ENCODE data around the gene CDH4.

Gene CDH4

DNA sequence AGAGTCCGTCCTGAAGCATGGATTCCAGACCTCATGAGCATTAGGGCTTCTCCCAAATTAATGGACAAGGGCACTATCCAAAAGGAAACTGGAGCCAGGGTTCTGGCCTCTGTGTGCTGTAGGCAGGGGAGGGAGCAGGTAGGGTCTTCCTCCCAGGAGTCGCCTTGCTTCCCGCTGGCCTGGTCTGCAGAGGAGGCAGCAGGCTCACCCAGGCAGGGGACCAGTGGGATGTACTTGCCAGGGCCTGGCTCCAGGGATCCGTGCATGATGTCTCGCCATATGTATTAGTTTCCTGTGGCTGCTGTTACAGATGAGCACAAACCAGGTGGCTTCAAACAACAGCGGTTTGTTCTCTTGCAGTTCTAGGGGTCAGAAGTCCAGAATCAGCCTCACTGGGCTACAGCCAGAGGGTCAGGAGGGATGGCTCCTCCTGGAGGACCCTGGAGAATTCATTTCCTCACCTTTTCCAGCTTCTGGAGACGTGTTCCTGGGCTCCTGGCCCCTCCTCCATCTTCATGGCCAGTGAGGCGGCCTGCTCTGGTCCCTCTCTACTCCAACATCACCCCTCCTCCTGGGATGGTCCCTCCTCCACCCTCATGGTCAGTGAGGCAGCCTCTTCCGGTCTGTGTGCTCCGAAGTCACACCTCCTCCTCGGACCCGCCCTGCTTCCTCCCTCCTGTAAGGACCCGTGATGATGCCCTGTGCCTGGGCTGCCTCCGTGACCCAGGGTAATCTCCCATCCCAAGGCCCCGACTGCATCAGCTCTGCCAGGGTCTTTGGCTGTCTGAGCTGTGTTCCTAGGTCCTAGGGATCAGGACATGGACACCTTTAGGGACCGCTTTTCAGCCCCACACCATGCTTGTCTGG is 329.1 kb downstream of the CDH4 start:
- Mint-ChIP-seq H3K36me3 (ENCODE audit: low read depth) (no peaks in the 10 kb centered on the region), H3K4me3 (no peak overlapping the region), H3K27me3 (no peaks in the 10 kb centered on the region), H3K27ac (no peak overlapping the region), H3K9me3 (no peaks in the 10 kb centered on the region), H3K4me1 (ENCODE audit: low read depth) (no peaks in the 10 kb centered on the region)
- intact Hi-C loops (cut with micrococcal nuclease): no loop called here

DNA sequence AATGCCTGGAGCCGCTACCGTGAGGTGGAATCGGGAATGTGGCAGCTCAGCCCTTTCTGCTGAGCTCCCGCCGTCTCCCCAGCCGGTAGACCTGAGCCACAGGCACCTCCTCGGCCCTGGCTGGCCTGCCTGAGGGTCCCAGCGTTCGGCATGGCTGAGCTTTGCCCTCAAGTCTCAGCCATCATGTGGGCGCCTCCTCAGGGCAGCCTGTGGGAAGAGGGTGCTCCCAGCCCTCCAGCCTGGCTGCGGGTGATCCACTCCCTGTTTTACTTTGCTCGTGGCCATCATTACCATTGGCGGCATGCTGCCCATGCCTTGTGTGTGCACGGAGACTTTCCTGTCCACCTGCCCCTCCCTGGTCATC is 329.7 kb downstream of the CDH4 start:
- no peaks in the 10 kb centered on the region for H3K4me1 Mint-ChIP-seq (ENCODE audit: low read depth)
- no peaks in the 10 kb centered on the region for H3K36me3 Mint-ChIP-seq (ENCODE audit: low read depth)
- no peaks in the 10 kb centered on the region for H3K9me3 Mint-ChIP-seq
- intact Hi-C loops (cut with micrococcal nuclease): no loop called here
- H3K27ac Mint-ChIP-seq: no peak overlapping the region
- H3K27me3 Mint-ChIP-seq: no peaks in the 10 kb centered on the region
- no peak overlapping the region for H3K4me3 Mint-ChIP-seq

DNA sequence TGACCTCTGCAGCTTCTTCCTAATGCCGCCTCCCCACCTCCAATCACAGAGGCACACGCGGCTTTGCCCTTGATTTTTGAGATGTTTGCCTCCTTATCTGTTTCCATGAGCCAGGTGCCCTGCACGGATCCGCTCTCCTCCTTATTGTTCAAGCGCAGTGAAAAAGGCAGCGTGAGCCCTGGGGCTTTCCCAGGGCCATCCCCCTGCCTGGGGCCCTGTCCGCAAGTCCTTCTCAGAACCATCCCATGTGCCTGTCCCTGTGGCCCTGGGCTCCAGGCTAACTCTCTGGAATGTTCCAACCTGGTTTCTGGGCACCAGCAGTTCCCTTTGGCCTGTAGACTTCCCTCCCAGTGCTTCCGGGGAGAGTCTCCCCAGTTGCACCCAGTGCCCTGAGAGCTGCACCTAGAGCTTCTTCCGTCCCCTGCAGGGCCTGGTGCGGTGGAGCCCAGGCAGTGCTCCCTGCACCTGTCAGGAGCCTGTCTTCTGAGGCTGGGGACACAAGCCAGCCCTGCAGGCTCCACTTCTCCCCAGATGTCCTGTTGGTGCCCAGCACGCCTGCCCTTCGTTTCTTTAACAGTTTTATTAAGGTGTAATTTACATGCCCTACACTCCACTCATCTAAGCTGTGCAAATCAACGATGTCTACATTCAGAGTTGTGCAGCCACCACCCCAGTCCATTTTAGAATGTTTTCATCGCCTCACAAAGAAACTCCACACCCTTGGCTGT is 330.3 kb downstream of the CDH4 start:
- H3K9me3 Mint-ChIP-seq: no peaks in the 10 kb centered on the region
- H3K36me3 Mint-ChIP-seq (ENCODE audit: low read depth): no peaks in the 10 kb centered on the region
- no peaks in the 10 kb centered on the region for H3K27me3 Mint-ChIP-seq
- no peak overlapping the region for H3K4me3 Mint-ChIP-seq
- no peaks in the 10 kb centered on the region for H3K4me1 Mint-ChIP-seq (ENCODE audit: low read depth)
- intact Hi-C loops (cut with micrococcal nuclease): no loop called here
- H3K27ac Mint-ChIP-seq: no peak overlapping the region

DNA sequence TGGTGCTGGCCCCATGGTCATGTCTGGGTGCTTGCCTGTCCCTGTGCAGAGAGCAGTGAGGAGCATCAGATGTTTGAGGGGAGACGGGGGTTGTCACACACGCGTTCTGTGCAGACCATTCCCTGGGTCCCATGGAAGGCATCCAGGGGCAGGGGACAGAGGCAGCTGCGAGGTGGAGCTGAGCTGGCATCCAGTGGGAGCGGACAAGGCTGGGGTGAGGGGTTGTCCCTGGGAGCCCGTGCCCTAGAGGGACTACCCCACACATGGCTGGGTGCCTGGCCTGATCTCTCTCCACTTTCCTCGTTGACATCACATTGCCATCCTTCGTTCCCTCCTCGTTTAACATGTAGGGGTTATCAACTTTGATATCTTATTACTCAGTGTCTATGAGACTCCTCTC is 331.3 kb downstream of the CDH4 start:
- intact Hi-C loops (cut with micrococcal nuclease): no loop called here
- Mint-ChIP-seq H3K9me3 (no peaks in the 10 kb centered on the region), H3K36me3 (ENCODE audit: low read depth) (no peaks in the 10 kb centered on the region)

DNA sequence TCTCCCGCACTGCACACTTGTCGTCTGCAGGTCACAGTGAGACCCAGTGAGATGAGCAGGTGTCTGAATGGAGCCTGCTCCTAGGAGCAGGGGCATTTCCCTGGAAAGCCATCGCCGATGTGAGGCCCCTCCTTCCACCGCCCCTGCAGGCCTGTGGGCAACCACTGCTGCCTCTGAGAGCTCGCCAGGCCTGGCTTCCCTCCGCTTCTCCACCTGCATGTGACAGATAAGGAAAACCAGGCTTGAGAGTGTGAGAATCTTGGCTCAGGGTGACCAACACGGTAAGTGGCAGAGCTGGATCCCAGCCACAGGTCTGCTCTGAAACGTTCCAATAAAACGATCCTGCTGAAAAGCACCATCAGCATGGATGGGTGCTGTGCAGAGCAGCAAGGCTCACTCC is 332.8 kb downstream of the CDH4 start:
- H3K4me3 Mint-ChIP-seq: no peak overlapping the region
- no peaks in the 10 kb centered on the region for H3K4me1 Mint-ChIP-seq (ENCODE audit: low read depth)
- intact Hi-C loops (cut with micrococcal nuclease): no loop called here
- no peak overlapping the region for H3K27ac Mint-ChIP-seq
- H3K36me3 Mint-ChIP-seq (ENCODE audit: low read depth): no peaks in the 10 kb centered on the region
- no peaks in the 10 kb centered on the region for H3K9me3 Mint-ChIP-seq
- peaks cover 3% of the 10 kb centered on the region for H3K27me3 Mint-ChIP-seq

More for the DNA sequence above, 331.3 kb downstream of the CDH4 start:
- Mint-ChIP-seq H3K27me3 (no peaks in the 10 kb centered on the region), H3K4me1 (ENCODE audit: low read depth) (no peaks in the 10 kb centered on the region), H3K27ac (no peak overlapping the region), H3K4me3 (no peak overlapping the region)

DNA sequence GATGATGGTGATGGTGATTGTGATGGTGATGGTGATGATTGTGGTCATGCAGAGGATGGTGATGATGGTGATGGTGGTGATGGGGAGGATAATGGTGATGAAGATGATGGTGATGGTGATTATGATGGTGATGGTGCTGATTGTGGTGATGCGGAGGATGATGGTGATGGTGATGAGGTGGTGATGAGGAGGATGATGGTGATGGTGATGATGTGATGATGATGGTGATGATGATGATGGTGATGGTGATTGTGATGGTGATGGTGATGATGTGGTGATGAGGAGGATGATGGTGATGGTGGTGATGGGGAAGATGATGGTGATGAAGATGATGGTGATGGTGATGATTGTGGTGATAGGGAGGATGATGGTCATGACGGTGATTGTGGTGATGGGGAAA is 333.7 kb downstream of the CDH4 start:
- Mint-ChIP-seq H3K36me3 (ENCODE audit: low read depth) (no peaks in the 10 kb centered on the region), H3K4me3 (no peak overlapping the region), H3K27me3 (peaks cover 3% of the 10 kb centered on the region), H3K4me1 (ENCODE audit: low read depth) (no peaks in the 10 kb centered on the region), H3K9me3 (no peaks in the 10 kb centered on the region), H3K27ac (no peak overlapping the region)
- intact Hi-C loops (cut with micrococcal nuclease): no loop called here

DNA sequence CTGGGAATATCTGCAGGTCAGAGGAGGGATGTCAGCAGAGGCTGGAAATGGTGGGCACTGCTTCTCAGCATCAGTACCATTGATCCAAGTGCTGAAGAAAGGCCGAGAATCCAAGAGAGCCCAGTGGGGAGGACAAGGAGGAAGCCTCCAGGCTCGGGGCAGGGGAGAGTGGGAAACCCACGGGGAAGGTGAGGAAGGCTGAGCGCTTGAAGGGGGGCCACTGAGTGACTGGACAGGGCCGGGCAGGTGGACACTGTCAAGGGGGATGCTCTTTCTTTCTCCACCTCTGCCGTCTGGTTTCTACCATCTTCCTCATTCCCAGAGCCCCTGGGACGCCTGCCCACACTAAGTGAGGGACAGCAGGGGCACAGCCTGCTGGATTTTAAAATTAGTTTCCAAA is 335.0 kb downstream of the CDH4 start:
- Mint-ChIP-seq H3K27me3 (peaks cover 3% of the 10 kb centered on the region), H3K27ac (no peak overlapping the region), H3K4me3 (no peak overlapping the region), H3K9me3 (no peaks in the 10 kb centered on the region), H3K4me1 (ENCODE audit: low read depth) (no peaks in the 10 kb centered on the region), H3K36me3 (ENCODE audit: low read depth) (no peaks in the 10 kb centered on the region)
- intact Hi-C loops (cut with micrococcal nuclease): no loop called here

DNA sequence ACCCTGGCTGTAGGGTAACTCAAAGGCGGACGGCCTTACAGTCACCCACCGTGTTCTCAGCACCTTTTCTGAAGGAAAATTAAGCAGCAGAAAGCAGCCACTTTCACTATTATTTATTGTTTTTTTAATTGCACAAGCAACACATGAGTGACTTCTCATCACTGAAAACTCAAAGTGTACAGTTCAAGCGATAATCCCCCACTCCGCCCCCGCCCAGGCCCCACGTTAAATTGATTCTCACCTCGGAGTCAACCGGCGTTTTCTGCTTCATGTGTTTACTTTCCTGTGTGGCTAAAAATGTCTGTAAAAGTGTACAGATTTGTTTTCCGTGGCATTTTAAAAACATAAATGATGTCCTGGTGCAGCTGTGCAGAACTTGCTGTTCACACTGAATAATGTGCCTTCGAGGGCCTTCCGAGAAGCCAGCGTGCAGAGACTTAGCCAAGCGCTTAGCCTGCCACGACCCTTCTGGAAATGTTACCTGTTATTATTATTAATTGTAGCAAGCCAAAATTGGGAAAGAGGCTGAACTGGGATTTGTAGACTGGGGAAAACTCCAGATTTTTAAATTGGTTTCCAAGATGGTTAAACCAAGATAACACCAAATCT is 335.7 kb downstream of the CDH4 start:
- intact Hi-C loops (cut with micrococcal nuclease): no loop called here
- Mint-ChIP-seq H3K27ac (no peak overlapping the region), H3K36me3 (ENCODE audit: low read depth) (no peaks in the 10 kb centered on the region), H3K9me3 (peaks cover 6% of the 10 kb centered on the region), H3K27me3 (peaks cover 3% of the 10 kb centered on the region), H3K4me3 (no peak overlapping the region), H3K4me1 (ENCODE audit: low read depth) (no peaks in the 10 kb centered on the region)

DNA sequence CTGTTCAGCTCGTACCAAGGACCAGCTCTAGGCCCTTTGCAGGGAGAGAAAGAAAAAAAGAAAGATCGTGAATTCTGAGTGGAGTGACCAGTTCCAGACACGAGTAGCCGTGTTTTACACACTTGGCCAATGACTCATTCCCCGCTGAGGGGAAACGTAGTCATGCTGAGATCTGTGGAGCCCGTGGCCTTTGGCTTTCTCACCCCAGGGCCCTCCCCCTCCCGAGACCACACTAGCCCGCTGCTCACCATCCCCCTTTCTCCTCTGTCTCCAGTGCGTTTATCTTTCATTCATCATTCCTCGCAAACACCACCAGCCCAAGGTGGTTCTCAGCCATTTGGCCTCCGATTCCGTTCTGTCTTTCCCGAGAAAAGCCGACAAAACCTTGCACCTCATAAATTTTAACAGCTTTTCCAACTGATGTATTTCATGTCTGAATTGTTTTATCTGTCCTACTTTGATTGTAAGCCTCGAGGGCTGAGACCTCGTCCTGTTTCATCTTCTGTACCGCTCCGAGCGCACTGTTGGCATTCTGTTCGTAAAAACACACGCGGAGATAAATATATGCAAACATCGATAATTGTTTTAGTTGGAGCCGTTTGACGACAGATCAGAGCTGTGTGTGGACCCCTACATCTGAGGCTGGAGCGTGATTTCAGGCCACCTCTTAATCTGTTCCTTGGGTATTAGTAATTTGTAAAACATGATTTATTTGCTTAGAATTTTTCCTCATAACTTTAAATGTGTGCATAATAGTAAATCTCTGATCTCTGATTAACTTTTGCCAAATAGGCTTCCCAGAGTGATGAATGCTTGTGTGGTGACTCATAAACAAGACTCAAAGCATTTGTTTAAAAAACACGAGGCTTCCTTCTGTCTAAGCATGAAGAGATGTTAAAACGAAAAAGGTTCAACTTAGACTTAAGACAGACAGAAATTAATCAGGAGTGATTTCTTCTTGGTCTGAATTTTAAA is 336.6 kb downstream of the CDH4 start:
- H3K4me1 Mint-ChIP-seq (ENCODE audit: low read depth): no peaks in the 10 kb centered on the region
- no peak overlapping the region for H3K27ac Mint-ChIP-seq
- no peaks in the 10 kb centered on the region for H3K36me3 Mint-ChIP-seq (ENCODE audit: low read depth)
- intact Hi-C loops (cut with micrococcal nuclease): no loop called here
- peaks cover 3% of the 10 kb centered on the region for H3K27me3 Mint-ChIP-seq
- no peak overlapping the region for H3K4me3 Mint-ChIP-seq
- H3K9me3 Mint-ChIP-seq: peaks cover 14% of the 10 kb centered on the region

DNA sequence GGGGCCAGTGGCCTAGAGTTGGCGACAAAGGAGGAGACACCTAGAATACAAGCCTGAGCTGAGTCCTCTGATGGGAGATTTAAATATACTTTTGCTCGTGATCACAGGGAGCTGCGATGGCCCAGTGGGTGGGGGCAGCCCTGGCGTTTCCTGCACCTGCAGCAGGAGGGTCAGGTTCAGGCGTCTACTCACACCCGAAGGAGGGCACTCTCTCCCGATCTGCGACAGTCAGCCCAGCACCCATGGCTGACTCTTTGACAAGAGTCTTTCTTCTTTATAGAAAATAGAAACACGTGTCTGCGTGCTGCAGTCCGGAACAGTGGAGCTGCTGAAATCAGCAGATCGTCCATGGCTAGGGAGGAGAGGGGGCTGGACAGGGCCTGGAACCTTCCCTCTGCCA is 338.2 kb downstream of the CDH4 start:
- no peak overlapping the region for H3K4me3 Mint-ChIP-seq
- intact Hi-C loops (cut with micrococcal nuclease): no loop called here

DNA sequence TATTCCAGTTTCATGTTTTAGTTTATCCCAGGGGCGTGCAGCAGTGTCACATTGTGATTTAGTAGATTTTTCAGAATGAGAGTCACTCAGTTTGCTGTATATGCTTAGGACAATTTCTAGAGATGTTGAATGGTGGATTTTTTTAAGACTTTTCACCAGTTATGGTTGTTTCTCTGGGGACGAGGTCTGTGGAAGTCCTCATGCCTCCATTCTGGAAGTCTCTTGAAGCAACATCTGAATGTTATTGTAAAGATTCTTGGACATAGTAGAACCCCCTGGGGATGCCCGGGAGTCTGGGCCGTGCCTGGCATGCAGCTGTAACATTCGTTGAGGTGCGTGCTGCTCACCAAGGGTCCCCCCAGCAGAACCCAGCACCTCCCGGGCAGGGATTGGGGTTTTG is 341.5 kb downstream of the CDH4 start:
- H3K27me3 Mint-ChIP-seq: peaks cover 2% of the 10 kb centered on the region
- peaks cover 46% of the 10 kb centered on the region for H3K9me3 Mint-ChIP-seq
- intact Hi-C loops (cut with micrococcal nuclease): no loop called here
- H3K27ac Mint-ChIP-seq: no peak overlapping the region
- no peaks in the 10 kb centered on the region for H3K36me3 Mint-ChIP-seq (ENCODE audit: low read depth)
- no peak overlapping the region for H3K4me3 Mint-ChIP-seq
- no peaks in the 10 kb centered on the region for H3K4me1 Mint-ChIP-seq (ENCODE audit: low read depth)

More for the DNA sequence above, 338.2 kb downstream of the CDH4 start:
- H3K27ac Mint-ChIP-seq: no peak overlapping the region
- H3K4me1 Mint-ChIP-seq (ENCODE audit: low read depth): no peaks in the 10 kb centered on the region
- H3K27me3 Mint-ChIP-seq: peaks cover 3% of the 10 kb centered on the region
- H3K9me3 Mint-ChIP-seq: peaks cover 19% of the 10 kb centered on the region
- H3K36me3 Mint-ChIP-seq (ENCODE audit: low read depth): no peaks in the 10 kb centered on the region

DNA sequence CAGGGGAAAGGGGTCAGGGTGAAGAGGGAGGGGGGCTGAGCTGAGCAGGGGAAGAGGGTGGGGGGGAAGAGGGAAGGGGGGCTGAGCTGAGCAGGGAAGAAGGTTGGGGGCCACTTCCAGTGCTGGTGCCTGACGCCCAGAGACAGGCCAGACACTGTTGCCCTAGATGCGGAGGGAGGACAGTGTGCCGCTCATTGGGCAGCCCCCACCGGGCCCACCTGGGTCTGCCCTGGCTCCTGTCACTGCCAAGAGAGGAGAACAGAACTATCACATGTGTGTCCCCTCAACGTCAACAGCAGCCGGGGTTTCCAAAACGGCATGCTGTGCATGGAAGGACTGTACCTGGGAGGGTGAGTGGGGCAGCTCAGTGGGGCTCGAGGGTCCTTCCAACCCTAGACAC is 342.1 kb downstream of the CDH4 start:
- Mint-ChIP-seq H3K4me3 (no peak overlapping the region), H3K36me3 (ENCODE audit: low read depth) (no peaks in the 10 kb centered on the region), H3K9me3 (peaks cover 46% of the 10 kb centered on the region), H3K27ac (no peak overlapping the region), H3K4me1 (ENCODE audit: low read depth) (no peaks in the 10 kb centered on the region), H3K27me3 (no peaks in the 10 kb centered on the region)
- intact Hi-C loops (cut with micrococcal nuclease): no loop called here

DNA sequence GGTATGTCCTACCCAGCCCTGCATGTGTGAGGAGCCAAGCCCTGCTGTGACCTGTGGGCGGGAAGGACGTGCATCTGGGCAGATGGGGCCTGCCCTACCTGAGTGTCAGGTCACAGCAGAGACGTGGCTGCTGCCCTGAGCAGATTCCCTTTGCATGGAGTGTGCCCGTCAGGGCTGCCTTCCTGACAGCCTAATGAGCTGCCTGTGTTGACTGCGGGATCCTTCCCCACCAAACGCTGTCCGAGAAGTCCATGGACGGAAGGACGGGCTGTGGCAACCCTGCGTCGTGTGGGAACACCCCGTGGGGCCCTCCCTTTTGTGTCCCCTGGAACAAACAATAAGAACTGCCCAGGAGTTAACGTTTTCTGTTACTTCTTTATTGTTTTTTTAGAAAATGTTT is 343.2 kb downstream of the CDH4 start:
- Mint-ChIP-seq H3K27me3 (no peaks in the 10 kb centered on the region), H3K4me1 (ENCODE audit: low read depth) (no peaks in the 10 kb centered on the region), H3K9me3 (peaks cover 53% of the 10 kb centered on the region), H3K4me3 (no peak overlapping the region), H3K36me3 (ENCODE audit: low read depth) (no peaks in the 10 kb centered on the region), H3K27ac (no peak overlapping the region)
- intact Hi-C loops (cut with micrococcal nuclease): no loop called here

Data from dendritic cell treated with granulocyte-macrophage colony-stimulating factor and Interleukin-4, amounts not matched to agents 40 ng/mL and 50 ng/mL, for 4 days (primary cell).